Ishikawa (cell line): ENCODE results near the gene ECEL1.

Source experiments
- CEBPB ChIP-seq: IDR thresholded peaks from 2 replicates; pipeline ENCODE4 v1.6.1; 2012
- CREB1 ChIP-seq: IDR thresholded peaks from 2 replicates; pipeline ENCODE4 v1.6.1; 2012; ENCODE audit warnings: low read depth
- EGR1 ChIP-seq: IDR thresholded peaks from 2 replicates; pipeline ENCODE4 v1.6.1; 2012
- EP300 ChIP-seq: IDR thresholded peaks from 2 replicates; pipeline ENCODE4 v1.6.1; 2012; ENCODE audit warnings: borderline replicate concordance
- FOXM1 ChIP-seq: IDR thresholded peaks from 2 replicates; pipeline ENCODE4 v1.6.1; 2012; ENCODE audit warnings: low read depth, borderline replicate concordance
- NFIC ChIP-seq: IDR thresholded peaks from 2 replicates; pipeline ENCODE4 v1.6.1; 2012
- RAD21 ChIP-seq: IDR thresholded peaks from 2 replicates; pipeline ENCODE4 v1.6.1; 2012; ENCODE audit warnings: low read depth
- TAF1 ChIP-seq: IDR thresholded peaks from 2 replicates; pipeline ENCODE4 v1.6.1; 2012; ENCODE audit warnings: low read depth, mild to moderate bottlenecking
- TCF12 ChIP-seq: IDR thresholded peaks from 2 replicates; pipeline ENCODE4 v1.6.1; 2012; ENCODE audit warnings: low read depth
- TEAD4 ChIP-seq: IDR thresholded peaks from 2 replicates; pipeline ENCODE4 v1.6.1; 2012
- YY1 ChIP-seq: IDR thresholded peaks from 2 replicates; pipeline ENCODE4 v1.6.1; 2012; ENCODE audit warnings: low read depth
- ZBTB7A ChIP-seq: IDR thresholded peaks from 2 replicates; pipeline ENCODE4 v1.6.1; 2012; ENCODE audit warnings: low read depth
- TF ChIP-seq, protein P1 (sequence below): IDR thresholded peaks from 2 replicates; pipeline ENCODE4 v1.6.1; 2012
- TF ChIP-seq, protein P2 (sequence below): IDR thresholded peaks from 2 replicates; pipeline ENCODE4 v1.6.1; 2012
- TF ChIP-seq, protein P3 (sequence below): IDR thresholded peaks from 2 replicates; pipeline ENCODE4 v1.6.1; 2012; ENCODE audit warnings: low read depth, mild to moderate bottlenecking

The ECEL1 gene

GRCh38 chr2:232438951-232439757, 48.5 kb downstream of the ECEL1 start:
- peak; percentile 46 for TF ChIP-seq RAD21
- TF ChIP-seq, protein P1, sequence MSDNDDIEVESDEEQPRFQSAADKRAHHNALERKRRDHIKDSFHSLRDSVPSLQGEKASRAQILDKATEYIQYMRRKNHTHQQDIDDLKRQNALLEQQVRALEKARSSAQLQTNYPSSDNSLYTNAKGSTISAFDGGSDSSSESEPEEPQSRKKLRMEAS = no peak

DNA sequence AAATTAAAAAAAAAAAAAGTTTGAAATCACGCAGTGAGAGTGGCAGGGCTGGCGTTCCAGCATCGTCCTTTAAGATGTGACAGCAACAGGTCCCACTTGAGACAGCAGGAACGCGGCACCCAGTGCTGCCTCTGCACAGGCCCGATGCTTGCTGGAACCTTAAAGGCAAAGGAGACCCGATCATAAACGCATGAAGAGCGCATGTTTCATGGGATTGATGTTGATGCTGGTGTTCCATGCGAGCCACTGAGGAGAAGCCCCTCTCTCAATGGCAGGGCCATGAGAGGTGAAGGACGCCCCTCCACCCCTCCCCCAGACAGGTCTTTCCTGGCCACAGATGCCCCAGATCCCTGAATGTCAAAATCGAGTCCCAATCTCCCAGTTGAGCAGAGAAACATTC, 49.5 kb downstream of the ECEL1 start:
- no peak for TF ChIP-seq CREB1
- TF ChIP-seq, protein P2, sequence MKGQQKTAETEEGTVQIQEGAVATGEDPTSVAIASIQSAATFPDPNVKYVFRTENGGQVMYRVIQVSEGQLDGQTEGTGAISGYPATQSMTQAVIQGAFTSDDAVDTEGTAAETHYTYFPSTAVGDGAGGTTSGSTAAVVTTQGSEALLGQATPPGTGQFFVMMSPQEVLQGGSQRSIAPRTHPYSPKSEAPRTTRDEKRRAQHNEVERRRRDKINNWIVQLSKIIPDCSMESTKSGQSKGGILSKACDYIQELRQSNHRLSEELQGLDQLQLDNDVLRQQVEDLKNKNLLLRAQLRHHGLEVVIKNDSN = no peak
- no peak for TF ChIP-seq TEAD4
- TF ChIP-seq TCF12 = no peak
- TF ChIP-seq YY1 = no peak
- TF ChIP-seq FOXM1 = no peak
- no peak for TF ChIP-seq ZBTB7A
- no peak for TF ChIP-seq EP300
- TF ChIP-seq, protein P3, sequence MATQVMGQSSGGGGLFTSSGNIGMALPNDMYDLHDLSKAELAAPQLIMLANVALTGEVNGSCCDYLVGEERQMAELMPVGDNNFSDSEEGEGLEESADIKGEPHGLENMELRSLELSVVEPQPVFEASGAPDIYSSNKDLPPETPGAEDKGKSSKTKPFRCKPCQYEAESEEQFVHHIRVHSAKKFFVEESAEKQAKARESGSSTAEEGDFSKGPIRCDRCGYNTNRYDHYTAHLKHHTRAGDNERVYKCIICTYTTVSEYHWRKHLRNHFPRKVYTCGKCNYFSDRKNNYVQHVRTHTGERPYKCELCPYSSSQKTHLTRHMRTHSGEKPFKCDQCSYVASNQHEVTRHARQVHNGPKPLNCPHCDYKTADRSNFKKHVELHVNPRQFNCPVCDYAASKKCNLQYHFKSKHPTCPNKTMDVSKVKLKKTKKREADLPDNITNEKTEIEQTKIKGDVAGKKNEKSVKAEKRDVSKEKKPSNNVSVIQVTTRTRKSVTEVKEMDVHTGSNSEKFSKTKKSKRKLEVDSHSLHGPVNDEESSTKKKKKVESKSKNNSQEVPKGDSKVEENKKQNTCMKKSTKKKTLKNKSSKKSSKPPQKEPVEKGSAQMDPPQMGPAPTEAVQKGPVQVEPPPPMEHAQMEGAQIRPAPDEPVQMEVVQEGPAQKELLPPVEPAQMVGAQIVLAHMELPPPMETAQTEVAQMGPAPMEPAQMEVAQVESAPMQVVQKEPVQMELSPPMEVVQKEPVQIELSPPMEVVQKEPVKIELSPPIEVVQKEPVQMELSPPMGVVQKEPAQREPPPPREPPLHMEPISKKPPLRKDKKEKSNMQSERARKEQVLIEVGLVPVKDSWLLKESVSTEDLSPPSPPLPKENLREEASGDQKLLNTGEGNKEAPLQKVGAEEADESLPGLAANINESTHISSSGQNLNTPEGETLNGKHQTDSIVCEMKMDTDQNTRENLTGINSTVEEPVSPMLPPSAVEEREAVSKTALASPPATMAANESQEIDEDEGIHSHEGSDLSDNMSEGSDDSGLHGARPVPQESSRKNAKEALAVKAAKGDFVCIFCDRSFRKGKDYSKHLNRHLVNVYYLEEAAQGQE = no peak
- no peak for TF ChIP-seq RAD21
- no peak for TF ChIP-seq EGR1
- no peak for TF ChIP-seq NFIC
- no peak for TF ChIP-seq CEBPB
- TF ChIP-seq, protein P1 = no peak
- TF ChIP-seq TAF1 = no peak

- TF ChIP-seq NFIC = no peak
- no peak for TF ChIP-seq EP300
- no peak for TF ChIP-seq YY1
- no peak for TF ChIP-seq ZBTB7A
- TF ChIP-seq TCF12 = no peak
- TF ChIP-seq FOXM1 = no peak
- TF ChIP-seq RAD21 = no peak
- TF ChIP-seq, protein P3 = no peak
- TF ChIP-seq TEAD4 = no peak
- TF ChIP-seq, protein P2 = no peak
- no peak for TF ChIP-seq EGR1
- TF ChIP-seq TAF1 = no peak
- TF ChIP-seq CEBPB = no peak
- TF ChIP-seq CREB1 = no peak
These were observed 50.5 kb downstream of the ECEL1 start for GRCh38 chr2:232437195-232437571.

DNA sequence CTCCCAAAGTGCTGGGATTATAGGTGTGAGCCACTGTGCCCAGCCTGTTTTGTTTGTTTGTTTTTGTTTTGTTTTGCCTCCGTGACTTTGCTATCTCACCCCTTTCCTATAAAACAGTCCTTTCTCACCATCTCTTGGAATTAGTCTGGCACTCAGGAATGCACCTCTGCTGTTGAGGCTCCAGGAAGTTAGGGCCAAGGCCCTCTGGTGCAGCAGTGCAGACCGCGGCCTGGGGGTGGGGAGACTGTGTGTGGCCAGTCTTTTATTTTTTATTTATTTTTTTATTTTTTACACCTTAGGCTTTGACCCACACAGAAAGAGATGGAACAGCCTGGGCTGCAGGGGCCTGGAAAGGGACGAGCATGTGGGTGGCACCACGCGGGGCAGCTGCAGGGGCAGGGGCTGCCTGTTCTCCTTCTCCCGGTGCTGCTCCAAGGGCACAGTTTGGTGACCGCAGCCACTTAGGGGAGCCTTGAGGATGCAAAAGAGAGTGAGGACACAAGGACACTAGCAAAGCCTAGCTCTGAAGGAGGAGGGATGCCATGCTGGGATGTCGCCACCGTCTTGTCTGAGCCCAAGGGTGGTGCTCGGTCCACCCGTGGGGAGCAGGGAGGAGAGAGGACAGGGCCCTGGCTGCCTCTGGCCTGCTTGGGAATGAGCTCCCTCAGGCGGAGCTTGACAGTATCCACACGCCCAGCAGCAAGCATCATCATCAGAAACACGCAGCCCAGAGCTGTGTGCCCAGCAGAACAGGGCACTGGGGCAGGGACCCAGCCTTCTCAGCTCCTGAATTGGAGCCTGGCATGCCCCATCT, 51.0 kb downstream of the ECEL1 start:
- TF ChIP-seq, protein P2 = no peak
- TF ChIP-seq TEAD4 (no peak), CEBPB (no peak), EGR1 (no peak), TAF1 (no peak), RAD21 (no peak), ZBTB7A (no peak), NFIC (no peak), CREB1 (no peak), YY1 (no peak), FOXM1 (no peak), EP300 (no peak), TCF12 (no peak)
- TF ChIP-seq, protein P1 = no peak
- TF ChIP-seq, protein P3 = no peak
